ENCODE results near the gene NRP2. TPM values are rescaled to one million over a fixed set of nuclear protein-coding genes. Genes with fewer than 3 reads are reported as not detected.

The NRP2 gene
- total RNA-seq, 1 experiment from 2014 or later = 115 TPM

DNA sequence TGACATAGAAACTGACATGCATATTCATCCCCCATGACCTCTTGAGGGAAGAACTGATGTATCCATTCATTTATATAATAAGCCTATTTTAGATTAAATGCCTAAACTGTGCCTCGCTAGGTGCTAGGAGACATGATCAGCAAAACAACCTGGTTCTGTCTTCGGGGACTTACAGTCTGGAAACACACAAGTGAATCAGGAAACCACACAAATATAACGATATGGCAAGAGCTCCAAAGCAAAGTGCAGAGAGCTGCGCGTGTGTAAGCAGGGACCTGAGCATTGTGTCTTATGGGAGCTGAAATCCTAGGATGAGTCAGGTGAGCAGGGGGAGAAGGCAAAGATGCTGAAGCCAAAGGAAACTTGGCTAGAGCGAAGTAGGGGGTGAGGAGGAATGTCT, 120.6 kb downstream of the NRP2 start:
- DNase-seq (ENCODE audit: low read depth) = no peak

DNA sequence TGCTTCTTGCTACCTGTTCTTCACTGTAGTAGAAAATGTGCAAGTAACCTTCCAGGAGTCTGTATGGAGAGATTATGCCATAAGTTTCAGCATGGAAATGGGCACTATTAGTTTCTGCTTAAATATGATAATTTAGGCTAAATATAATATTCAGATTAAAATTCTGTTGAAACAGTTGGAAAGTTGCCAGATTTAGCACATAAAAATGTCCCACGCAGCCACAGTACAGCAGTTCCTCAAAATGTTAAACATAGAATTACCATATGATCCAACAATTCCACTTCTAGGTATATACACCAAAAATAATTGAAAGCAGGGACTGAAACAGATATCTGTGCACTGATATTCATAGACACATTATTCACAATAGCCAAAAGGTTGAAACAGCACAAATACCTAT, 121.2 kb downstream of the NRP2 start:
- DNase-seq (ENCODE audit: low read depth) = no peak

GRCh38 chr2:205805136-205805535, 122.8 kb downstream of the NRP2 start:
- no peak for DNase-seq (ENCODE audit: low read depth)

- DNase-seq (ENCODE audit: low read depth) = no peak
These were observed 124.0 kb downstream of the NRP2 start for GRCh38 chr2:205806143-205806905.

GRCh38 chr2:205807229-205807628, 124.9 kb downstream of the NRP2 start:
- no peak for DNase-seq (ENCODE audit: low read depth)

DNA sequence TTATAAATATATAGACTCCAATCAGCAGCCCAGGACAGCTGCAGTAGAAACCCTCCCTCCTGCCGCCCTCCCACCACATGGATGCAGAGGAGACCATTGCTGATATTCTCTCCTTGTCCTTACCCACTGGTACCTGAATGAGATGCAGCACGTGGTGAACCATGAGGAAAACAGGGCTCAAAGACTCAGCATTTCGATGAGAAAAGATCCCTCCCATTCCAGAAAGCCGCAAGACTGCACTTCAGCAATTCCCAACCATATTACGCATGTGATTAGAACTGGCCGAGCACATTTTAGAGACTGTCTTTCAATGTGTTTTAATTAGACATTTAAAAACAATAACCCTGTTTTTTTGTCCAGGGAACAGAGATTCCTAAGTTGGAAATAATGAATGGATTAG, 125.5 kb downstream of the NRP2 start:
- DNase-seq (ENCODE audit: low read depth) = no peak

GRCh38 chr2:205808486-205809121, 126.3 kb downstream of the NRP2 start:
- no peak for DNase-seq (ENCODE audit: low read depth)

GRCh38 chr2:205811387-205811786, 129.1 kb downstream of the NRP2 start:
- DNase-seq (ENCODE audit: low read depth) = no peak

GRCh38 chr2:205814039-205814364, 131.7 kb downstream of the NRP2 start:
- no peak for DNase-seq (ENCODE audit: low read depth)

GRCh38 chr2:205815673-205816072, 133.4 kb downstream of the NRP2 start:
- no peak for DNase-seq (ENCODE audit: low read depth)

DNA sequence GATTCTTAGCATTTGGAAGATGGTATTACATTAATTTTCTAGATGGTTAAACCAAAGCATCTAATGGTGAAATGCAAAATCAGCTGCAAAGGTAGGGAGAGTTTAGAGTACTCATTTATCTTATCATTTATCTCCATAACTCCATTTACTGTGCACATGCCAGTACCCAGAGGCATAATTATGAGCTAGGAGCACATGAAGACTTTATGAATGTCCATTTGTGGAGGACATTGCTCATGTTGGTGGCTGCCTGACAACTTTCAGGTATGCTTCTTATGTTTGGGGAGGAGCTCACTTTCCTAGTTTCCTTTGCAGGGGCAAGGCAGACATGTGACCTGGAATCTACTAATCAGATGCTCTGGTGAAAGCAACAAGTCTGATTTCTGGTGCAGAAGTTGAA, 134.0 kb downstream of the NRP2 start:
- no peak for DNase-seq (ENCODE audit: low read depth)

GRCh38 chr2:205822579-205822978, 140.3 kb downstream of the NRP2 start:
- DNase-seq (ENCODE audit: low read depth) = peak; percentile 66

- DNase-seq (ENCODE audit: low read depth) = no peak
These were observed 145.6 kb downstream of the NRP2 start for GRCh38 chr2:205827809-205828365.

DNA sequence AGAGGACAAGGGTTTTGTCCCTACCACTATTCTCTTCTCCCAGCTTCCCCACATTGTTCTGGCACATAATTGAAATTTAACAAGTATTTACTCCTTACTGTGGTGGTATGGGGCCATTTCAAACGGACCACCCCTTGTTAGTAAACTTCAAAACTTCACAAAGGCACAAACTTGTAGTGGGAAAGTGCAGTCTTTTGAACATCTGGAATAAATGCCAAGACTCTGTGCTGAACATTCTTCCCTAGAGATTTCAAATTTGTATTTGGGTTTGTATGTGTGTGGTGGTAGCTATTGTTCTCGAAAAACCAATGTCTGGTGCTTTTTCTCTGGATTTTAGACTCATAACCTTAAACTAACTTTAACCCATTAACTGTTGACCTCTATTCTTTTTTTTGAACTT, 151.6 kb downstream of the NRP2 start:
- DNase-seq (ENCODE audit: low read depth) = no peak

DNA sequence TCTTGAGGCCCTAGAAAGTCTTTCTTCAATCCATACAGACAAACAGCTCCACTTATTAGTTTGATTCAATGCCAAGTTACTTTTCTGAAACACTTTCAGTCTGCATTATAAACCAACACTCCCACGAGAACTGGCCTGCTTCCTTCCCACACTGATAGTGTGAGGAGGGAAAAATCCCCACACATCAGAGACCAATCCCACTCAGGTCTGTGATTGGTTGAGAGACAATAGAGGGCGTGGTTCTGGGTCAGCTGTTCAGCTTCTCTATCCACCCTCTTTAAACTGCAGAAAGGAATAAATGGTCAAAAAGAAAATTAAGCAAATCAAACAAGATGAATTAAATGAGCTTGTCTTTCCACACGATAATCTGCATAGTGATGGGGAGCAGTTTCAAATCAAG, 152.5 kb downstream of the NRP2 start:
- no peak for DNase-seq (ENCODE audit: low read depth)

DNA sequence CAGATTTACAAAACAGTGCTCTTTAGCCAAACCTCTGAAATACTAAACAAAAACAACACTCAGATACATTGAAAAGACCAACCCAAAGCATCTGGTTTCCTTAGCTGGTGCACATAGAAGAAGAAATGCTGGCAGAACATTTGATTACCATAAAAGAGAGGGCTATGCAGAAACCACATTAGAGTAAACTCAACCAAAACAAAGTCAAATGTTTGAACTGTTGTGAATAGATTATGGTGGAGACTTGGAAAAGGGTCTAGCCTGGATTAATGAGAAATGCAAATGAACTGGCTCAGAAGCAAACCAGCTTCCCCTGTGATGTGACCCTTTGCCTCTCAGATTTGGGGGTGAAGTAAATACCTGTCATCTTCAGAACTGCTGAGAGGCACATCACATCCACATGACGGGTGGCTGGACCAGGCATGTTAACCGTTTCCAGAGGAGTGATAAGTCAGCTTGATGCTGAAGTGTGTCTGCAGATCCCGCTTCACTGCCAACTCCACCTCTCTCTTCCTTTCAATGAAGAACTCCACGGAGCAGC, 153.0 kb downstream of the NRP2 start:
- no peak for DNase-seq (ENCODE audit: low read depth)

GRCh38 chr2:205835923-205836322, 153.6 kb downstream of the NRP2 start:
- no peak for DNase-seq (ENCODE audit: low read depth)

DNA sequence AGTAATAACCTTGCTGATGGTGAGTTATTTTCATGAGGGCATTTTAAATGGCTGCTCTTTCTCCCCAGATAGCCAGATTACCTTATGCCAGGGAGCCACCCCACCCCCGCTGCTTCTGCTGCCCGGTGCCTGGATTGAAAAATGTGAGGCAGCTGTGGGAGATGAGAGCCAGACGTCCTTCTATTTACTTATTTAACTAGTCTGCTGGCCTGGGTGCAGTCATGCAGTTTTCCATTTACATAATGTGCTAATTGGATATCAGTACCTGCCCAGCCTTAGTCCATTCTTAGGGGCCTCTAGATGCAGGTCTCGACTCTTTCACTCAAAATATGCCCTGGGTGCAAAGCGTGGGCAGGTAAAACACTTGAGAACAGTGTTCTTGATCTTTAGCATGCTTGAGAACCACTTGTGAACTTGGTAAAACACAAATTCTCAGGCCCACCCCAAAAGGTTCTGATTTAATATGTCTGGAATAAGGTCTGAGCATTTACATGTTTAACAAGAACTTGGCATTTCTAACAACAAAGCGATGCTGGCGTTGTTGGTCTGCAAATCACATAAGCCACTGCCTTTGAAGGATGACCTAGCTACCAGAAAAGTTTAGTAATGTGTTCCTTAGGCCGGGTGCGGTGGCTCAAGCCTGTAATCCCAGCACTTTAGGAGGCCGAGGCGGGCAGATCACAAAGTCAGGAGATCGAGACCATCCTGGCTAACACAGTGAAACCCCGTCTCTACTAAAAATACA, 154.3 kb downstream of the NRP2 start:
- no peak for DNase-seq (ENCODE audit: low read depth)

GRCh38 chr2:205837663-205838062, 155.4 kb downstream of the NRP2 start:
- DNase-seq (ENCODE audit: low read depth) = no peak

DNA sequence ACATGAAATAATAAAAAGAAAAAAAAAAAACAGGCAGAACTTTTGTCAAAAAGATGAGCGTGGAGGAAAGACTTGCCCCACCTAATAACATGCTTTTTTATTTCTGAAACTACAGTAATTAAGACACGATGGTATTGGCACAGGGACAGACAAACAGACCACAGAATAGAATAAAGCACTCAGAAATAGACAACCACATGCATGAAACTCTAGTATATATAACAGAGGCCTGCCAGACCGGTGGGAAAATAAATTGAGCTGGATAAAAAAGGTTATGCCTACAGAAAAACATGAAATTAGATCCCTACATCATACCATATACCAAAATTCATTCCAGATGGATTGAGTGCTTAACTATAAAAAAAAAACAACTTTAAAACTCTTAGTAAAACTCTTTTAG, 163.1 kb downstream of the NRP2 start:
- DNase-seq (ENCODE audit: low read depth) = no peak

All from Daoy (cell line).